ENCODE measurements around the gene ZNF324.

Gene ZNF324

DNA sequence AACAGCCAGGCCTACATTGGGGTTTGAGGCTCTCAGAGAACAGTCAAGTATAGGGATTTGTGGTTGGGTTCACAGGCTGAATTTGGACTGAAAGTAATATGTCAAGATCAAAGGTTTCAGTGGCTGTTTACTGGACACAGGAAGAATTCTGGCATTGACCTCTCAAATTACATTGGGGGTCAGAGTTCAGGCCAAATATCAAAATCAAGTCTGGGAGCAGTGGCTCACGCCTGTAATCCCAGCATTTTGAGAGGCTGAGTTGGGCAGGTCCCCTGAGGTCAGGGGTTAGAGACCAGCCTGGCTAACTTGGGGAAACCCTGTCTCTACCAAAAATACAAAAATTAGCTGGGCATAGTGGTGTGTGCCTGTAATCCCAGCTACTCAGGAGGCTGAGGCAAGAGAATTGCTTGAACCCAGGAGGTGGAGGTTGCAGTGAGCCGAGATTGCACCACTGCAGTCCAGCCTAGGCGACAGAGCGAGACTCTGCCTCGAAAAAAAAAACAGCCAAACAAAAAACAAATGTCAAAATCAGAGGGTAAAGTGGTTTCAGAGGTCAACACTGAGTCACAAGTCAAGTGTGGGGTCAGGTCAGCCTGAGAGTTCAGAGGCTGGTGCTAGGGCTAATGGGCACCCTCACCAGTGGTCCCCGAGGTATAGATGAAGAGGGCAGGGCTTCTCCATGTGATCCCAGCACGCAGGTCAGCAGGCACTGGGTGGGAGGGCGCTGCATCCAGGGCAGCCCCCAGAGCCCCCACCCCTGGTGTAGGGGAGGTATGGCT, 43.4 kb downstream of the ZNF324 start:
- Histone ChIP-seq H3K4me2 (no peak overlapping the region), H3K27ac (no peak overlapping the region), H3K4me1 (ENCODE audit: low read depth, poor library complexity, severe bottlenecking) (peaks cover 14% of the 10 kb centered on the region), H4K20me1 (ENCODE audit: insufficient read depth) (no peaks in the 10 kb centered on the region), H2AFZ (ENCODE audit: low read depth) (no peak overlapping the region), H3K79me2 (ENCODE audit: insufficient read depth, low read depth) (peaks cover 10% of the 10 kb centered on the region), H3K4me3 (IDR thresholded peaks at IDR 0.05; ENCODE audit: insufficient read depth, low read depth, low read length) (no peak overlapping the region), H3K27me3 (ENCODE audit: insufficient read depth, low read depth) (no peaks in the 10 kb centered on the region), H3K36me3 (ENCODE audit: insufficient read depth) (no peaks in the 10 kb centered on the region), H3K9ac (no peak overlapping the region)
- TF ChIP-seq, protein P1, sequence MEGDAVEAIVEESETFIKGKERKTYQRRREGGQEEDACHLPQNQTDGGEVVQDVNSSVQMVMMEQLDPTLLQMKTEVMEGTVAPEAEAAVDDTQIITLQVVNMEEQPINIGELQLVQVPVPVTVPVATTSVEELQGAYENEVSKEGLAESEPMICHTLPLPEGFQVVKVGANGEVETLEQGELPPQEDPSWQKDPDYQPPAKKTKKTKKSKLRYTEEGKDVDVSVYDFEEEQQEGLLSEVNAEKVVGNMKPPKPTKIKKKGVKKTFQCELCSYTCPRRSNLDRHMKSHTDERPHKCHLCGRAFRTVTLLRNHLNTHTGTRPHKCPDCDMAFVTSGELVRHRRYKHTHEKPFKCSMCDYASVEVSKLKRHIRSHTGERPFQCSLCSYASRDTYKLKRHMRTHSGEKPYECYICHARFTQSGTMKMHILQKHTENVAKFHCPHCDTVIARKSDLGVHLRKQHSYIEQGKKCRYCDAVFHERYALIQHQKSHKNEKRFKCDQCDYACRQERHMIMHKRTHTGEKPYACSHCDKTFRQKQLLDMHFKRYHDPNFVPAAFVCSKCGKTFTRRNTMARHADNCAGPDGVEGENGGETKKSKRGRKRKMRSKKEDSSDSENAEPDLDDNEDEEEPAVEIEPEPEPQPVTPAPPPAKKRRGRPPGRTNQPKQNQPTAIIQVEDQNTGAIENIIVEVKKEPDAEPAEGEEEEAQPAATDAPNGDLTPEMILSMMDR (conservative IDR thresholded peaks at IDR 0.05; ENCODE audit: low read depth, low read length) = no peak

DNA sequence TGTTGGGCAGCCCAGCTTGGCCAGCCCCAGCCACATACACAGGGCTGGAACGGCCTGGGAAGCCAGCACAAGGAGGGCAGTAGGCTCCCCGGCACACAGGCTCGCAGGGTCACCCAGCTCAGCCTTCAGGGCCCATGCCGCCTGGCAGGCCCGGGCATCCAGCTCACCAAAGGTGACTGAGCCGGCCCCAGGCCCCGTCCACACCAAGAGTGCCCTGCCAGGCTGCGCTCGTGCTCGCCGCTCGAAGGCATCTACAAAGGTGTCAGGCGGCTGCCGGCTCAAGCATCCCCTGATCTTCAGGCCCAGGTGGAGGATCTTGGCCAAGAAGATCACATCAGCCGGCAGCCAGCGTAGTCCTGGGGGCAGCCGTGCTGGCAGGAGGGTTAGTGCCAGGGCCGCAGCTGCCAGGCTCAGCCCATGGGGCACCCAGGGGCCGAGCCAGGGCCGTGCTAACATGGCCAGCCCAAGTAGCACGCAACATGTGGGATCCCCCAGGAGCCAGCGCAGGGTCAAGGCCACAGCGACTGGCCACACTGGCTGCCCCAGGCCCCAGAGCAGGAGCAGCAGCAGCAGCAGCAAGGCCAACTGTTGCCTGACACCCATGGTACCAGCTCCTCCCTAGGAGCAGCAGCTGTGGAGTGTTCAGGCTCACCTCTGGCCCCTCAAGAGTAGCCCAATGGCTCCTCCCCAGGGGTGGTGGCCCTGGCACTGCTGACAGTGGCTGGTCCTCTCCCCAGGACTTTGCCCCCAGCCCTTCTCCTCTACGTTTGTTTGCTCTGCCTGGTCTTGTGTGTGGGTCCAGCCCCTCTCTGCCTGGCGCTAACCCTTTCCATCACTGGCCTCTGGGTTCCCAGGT, 44.7 kb downstream of the ZNF324 start, which contains the start of gene SLC27A5:
Gene SLC27A5, minus strand, starts transcription at position 640 of the 856 bp plus-strand sequence. Its CDS starts 37 bp downstream, at position 603.
- Histone ChIP-seq H2AFZ (ENCODE audit: low read depth) (no peak within 1 kb of the TSS), H3K9ac (no peak within 1 kb of the TSS), H3K27ac (no peak within 1 kb of the TSS), H3K4me3 (IDR thresholded peaks at IDR 0.05; ENCODE audit: insufficient read depth, low read depth, low read length) (no peak within 1 kb of the TSS), H3K4me2 (no peak within 1 kb of the TSS), H3K36me3 (ENCODE audit: insufficient read depth) (no peaks in the 10 kb centered on the region), H3K4me1 (ENCODE audit: low read depth, poor library complexity, severe bottlenecking) (peaks cover 20% of the 10 kb centered on the region), H3K27me3 (ENCODE audit: insufficient read depth, low read depth) (no peaks in the 10 kb centered on the region), H4K20me1 (ENCODE audit: insufficient read depth) (no peaks in the 10 kb centered on the region), H3K79me2 (ENCODE audit: insufficient read depth, low read depth) (peaks cover 11% of the 10 kb centered on the region)
- TF ChIP-seq, protein P1 (conservative IDR thresholded peaks at IDR 0.05; ENCODE audit: low read depth, low read length) = no peak

DNA sequence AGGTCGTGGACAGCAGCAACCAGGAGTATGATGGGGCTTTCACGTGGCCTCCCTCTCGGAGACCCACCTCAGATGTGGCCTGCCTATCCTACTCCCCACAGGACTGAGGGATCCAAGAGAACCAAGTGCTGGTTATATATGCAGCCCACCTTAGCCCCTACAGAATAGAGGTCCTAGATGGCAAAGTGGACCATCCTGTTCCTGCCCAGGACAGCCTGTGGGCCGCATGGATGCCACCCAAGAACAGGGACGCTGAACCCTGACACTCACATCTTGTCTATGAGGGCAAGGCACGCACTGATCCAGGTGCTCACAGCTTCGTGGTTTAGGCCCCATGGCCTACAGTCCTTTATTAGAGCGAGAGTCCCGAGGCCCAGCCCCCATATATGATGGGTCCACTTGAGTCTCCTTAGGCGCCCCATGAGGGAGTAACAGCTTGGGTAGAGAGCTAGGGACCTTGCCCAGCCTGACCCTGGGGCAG, 46.4 kb downstream of the ZNF324 start:
- H3K27ac ChIP-seq = no peak overlapping the region
- H3K27me3 ChIP-seq (ENCODE audit: insufficient read depth, low read depth) = no peaks in the 10 kb centered on the region
- no peaks in the 10 kb centered on the region for H4K20me1 ChIP-seq (ENCODE audit: insufficient read depth)
- H3K9ac ChIP-seq = no peak overlapping the region; the same call in 1 of the 2 replicates
- H3K4me2 ChIP-seq = peak overlapping the region; percentile 55; the same call in 1 of the 2 replicates
- peaks cover 19% of the 10 kb centered on the region for H3K79me2 ChIP-seq (ENCODE audit: insufficient read depth, low read depth)
- peak overlapping the region; percentile 68 for H2AFZ ChIP-seq (ENCODE audit: low read depth)
- no peaks in the 10 kb centered on the region for H3K36me3 ChIP-seq (ENCODE audit: insufficient read depth)
- TF ChIP-seq, protein P1 (conservative IDR thresholded peaks at IDR 0.05; ENCODE audit: low read depth, low read length) = no peak
- peaks cover 24% of the 10 kb centered on the region for H3K4me1 ChIP-seq (ENCODE audit: low read depth, poor library complexity, severe bottlenecking)
- no peak overlapping the region for H3K4me3 ChIP-seq (IDR thresholded peaks at IDR 0.05; ENCODE audit: insufficient read depth, low read depth, low read length)

DNA sequence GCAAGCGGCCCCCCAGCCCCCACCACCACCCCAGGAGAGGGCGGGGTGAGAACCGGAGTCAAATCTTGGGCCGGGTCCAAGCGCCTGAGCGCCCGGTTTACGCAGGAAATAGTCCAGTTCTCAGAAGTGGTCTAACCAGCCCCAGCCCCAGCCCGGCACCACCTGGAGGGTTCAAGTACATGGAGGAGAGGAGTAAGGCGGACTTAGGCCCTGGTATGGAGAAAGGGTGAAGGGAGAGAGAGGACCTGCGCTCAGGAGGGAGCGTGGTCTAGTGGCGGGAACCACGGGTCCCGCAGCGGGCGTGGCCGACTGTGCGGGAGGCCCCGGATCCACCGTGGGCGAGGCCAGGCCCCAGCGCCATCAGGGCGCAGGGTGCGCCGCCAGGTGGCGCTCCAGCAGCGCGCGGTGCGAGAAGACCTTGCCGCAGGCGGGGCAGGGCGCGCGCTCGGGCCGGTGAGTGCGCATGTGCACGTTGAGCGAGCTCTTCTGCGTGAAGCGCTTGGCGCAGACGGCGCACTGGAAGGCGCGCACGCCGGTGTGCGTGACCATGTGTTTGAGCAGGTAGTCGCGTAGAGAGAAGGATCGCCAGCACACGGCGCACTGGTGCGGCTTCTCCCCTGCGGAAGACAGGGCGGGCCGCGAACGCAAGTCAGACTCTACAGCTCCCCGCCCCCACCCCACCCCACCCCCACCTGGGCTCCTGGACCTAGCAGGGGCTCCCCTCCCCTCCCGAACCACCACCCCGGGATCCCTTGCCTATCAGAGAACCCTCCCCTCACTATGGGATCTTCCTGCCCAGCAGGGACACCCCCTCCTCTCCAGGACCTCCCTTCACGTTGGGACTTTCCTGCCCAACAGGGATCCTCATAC, 47.0 kb downstream of the ZNF324 start:
- H3K4me3 ChIP-seq (IDR thresholded peaks at IDR 0.05; ENCODE audit: insufficient read depth, low read depth, low read length) = no peak overlapping the region

More for the DNA sequence above, 47.0 kb downstream of the ZNF324 start:
- Histone ChIP-seq H3K27ac (peak overlapping the region; percentile 58), H3K4me1 (ENCODE audit: low read depth, poor library complexity, severe bottlenecking) (peaks cover 25% of the 10 kb centered on the region), H3K79me2 (ENCODE audit: insufficient read depth, low read depth) (peaks cover 25% of the 10 kb centered on the region), H4K20me1 (ENCODE audit: insufficient read depth) (no peaks in the 10 kb centered on the region), H3K36me3 (ENCODE audit: insufficient read depth) (no peaks in the 10 kb centered on the region), H3K9ac (peak overlapping the region; percentile 80), H3K4me2 (peak overlapping the region; percentile 94), H3K27me3 (ENCODE audit: insufficient read depth, low read depth) (no peaks in the 10 kb centered on the region), H2AFZ (ENCODE audit: low read depth) (peak overlapping the region; percentile 68)
- TF ChIP-seq, protein P1 (conservative IDR thresholded peaks at IDR 0.05; ENCODE audit: low read depth, low read length) = peak; percentile 78

Measured in KMS-11 (cell line).